Glomerular visceral epithelial cell (primary cell): ENCODE data around the gene PTH.
A peak's percentile ranks its signal among the peaks of the same experiment; 100 is the strongest.

Experiments
- DNase-seq: peaks from one replicate; pipeline ENCODE4 v3.0.0-alpha.2; 2016; ENCODE audit errors: extremely low spot score

PTH gene

DNA sequence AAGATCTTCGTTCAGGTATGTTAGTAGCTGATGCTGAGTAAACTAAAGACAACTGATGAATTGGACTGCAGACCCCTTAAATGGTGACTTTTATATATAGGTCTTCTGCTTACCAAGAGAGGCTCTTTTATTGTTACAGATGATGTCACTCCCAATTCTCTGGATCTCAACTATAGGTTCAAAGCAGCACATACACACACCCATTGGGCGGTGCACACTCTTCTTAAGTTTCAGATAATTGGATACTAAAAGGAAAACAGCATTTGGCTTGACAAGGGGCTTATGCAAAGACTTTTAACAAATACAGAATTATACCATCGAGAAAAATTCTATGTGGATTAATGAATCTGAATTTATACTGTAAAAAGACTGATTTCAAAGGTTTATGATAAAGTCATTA, at the start of gene PTH:
Gene PTH, minus strand, starts transcription at position 69 of the 400 bp plus-strand sequence. CDS start 3,142 bp downstream, outside the sequence.
- DNase-seq, result no peak

DNA sequence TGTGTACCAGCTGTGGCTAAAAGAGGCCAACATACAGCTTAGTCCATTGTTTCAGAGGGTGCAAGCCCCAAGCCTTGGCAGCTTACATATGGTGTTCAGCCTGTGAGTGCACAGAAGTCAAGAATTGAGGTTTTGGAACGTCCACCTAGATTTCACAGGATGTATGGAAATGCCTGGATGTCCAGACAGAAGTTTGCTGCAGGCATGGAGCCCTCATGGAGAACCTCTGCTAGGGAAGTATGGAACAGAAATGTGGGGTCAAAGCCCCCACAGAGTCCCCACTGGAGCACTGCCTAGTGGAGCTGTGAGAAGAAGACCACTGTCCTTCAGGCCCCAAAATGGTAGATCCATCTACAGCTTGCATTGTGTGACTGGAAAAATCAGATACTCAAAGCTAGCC, 42.2 kb upstream of the PTH start:
- no peak for DNase-seq

DNA sequence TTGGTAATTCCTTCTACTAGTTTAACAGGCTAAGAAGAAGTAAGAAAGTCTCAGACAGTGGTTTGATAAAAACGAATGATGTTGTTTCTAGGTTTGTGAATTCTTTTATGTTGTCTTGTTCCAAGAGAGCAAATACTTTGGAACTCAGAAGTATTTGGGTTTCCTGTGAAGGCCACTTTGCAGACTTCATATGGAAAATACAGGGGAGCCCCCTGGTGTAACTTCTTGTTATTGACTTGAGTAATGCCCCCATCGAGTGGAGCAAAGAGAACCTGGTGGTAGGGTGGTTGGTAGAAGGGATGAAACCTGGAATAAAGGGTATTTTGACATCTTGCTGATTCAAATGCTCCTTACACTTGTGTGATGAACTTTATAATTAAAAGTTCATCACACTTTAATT, 40.0 kb upstream of the PTH start:
- no peak for DNase-seq

DNA sequence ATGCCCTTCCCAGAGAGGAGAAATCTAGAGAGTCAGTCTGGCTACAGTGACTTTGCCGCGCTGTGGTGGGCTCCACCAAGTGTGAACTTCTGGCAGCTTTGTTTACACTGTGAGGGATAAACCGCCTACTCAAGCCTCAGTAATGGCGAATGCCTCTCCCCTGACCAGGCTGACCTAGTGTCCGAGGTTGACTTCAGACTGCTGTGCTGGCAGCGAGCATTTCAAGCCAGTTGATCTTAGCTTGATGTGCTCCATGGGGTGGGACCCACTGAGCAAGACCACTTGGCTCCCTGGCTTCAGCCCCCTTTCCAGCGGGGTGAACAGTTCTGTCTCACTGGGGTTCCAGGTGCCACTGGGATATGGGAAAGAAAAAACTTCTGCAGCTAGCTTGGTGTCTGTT, 38.6 kb upstream of the PTH start:
- DNase-seq, result no peak

DNA sequence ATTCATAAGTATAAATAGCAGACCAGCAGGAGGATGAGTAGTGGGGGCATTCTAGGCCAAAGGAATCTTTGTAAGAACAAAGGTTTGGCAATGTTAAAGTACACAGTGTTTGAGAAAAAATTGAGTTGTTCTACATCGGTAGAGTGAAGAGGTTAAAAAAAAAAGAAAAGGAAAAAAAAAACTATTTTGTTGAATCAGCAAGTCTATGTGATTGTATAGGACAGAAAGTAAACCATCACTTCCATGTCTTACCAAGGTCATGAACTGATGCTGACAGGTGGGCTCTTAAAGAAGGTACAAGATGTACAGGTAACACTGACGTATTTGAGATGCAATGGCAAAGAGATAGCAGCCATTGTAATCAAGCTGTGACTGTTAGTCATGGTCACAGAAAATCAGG, 29.5 kb upstream of the PTH start:
- DNase-seq, result no peak

DNA sequence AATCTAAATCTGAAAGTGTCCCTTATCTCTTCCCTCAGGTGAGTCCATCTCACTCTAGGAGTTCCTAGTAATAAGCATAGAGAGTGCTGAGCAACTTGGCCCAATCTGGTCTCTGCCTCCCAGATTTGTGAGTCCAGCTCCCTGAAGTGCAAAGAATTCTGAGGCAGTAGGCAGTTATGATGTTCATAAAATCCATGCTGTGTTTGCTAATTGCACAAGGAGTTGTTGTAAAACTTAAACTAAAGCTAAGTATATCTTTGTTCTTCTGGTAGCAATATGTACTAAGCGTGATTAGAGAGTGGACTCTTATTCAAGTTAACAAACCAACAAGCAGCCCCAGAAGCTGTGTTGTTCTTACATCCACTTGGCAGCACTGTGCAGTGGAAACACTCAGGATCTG, 7.6 kb upstream of the PTH start:
- DNase-seq, result no peak

DNA sequence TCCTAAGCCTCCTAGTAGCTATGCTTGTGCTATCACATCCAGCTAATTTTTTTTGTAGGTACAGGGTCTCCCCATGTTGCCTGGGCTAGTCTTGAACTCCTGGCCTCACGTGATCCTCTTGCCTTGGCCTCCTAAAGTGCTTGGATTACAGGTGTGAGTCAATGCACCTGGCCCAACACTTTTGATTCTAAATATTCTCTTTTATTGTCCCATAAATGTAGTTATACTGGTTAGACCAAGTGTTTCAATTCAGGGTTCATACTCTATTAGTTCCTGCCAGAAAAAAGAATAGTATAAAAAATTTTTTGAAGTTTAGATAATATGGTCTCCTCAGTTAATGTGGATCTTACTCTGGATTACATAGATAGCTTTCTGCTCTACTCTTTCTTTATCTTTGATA, 6.7 kb upstream of the PTH start:
- DNase-seq, result no peak

DNA sequence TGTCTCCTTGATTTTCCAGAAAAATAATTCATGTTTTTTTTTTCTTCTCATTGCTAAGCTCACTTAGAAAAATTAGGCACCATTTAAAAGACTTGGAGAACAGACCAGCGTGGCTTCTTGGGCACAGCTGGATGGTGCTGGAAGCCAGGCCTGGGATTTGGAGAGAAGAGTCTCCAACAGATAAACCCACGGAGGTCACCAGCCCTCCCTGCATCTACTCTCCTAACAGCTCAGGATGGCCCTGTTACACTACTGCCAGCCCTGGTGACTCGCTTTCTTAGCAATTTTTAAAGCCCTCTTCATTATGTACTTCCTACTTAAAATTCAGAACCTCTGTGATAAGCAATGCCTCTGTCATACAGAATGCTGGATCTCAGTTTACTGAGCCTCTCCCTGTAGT, 1.7 kb downstream of the PTH start:
- DNase-seq, result no peak

DNA sequence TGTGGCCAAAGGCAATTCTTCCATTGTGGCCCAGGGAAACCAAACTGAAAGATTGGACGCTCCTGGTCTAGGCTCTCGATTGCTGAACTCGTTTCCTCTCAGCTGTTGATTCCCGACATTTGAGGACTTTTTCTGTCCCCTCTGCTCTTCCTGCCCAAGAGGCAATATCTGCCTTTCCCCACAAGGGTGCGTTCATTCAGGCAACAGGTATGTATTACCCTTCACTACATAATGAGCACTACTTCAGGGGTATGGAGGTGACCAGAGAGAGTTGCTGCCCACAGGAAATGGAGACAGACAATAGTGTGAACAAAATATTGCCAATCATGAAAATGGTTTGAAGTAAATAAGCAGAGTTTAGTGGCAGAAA, 8.2 kb downstream of the PTH start:
- DNase-seq, result no peak

DNA sequence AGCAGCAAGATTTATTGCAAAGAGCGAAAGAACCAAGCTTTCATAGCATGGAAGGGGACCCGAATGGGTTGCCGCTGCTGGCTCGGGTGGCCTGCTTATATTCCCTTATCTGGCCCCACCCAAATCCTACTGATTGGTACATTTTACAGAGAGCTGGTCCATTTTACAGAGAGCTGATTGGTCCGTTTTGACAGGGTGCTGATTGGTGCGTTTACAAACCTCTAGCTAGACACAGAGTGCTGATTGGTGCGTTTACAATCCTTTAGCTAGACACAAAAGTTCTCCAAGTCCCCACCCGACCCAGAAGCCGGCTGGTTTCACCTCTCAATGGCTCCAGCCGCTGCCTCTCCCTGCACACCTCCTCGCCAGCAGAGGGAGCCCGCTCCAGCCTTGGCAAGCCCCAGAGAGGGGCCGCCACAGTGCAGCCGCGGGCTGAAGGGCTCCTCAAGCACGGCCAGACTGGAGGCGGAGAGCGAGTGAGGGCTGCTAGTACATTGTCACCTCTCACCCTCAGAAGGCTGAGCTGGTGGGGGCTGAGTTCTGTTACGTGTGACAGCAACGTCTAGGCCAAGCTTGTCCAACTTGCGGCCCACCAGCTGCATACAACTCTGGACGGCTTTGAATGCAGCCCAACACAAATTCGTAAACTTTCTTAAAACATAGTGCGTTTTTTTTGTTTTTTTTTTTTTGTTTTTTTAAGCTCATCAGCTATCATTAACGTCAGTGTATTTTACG, 8.7 kb downstream of the PTH start:
- DNase-seq, result peak; percentile 1

DNA sequence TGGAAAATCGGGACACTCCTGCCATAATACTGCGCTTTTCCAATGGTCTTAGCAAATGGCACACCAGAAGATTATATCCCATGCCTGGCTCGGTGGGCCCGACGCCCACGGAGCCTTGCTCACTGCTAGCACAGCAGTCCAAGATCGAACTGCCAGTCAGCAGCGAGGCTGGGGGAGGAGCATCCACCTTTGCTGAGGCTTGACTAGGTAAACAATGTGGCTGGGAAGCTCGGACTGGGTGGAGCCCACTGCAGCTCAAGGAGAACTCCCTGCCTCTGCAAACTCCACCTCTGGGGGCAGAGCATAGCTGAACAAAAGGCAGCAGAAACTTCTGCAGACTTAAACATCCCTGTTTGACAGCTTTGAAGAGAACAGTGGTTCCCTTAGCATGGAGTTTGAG, 15.6 kb downstream of the PTH start:
- DNase-seq, result no peak

DNA sequence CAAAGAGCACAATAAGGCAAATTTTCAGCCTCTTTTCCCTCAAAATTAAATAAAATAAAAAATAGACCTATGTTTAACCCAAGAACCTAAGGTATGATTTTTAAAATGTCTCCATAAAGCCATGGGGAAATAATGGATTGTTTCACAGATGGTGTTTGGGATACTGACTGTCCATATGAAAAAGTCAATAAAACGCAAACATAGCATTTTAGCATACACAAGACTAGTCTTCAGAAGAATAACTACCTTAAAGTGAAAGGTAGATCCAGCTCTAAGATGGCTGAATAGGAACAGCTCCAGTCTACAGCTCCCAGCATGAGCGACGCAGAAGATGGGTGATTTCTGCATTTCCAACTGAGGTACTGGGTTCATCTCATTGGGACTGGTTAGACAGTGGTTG, 16.1 kb downstream of the PTH start:
- no peak for DNase-seq

DNA sequence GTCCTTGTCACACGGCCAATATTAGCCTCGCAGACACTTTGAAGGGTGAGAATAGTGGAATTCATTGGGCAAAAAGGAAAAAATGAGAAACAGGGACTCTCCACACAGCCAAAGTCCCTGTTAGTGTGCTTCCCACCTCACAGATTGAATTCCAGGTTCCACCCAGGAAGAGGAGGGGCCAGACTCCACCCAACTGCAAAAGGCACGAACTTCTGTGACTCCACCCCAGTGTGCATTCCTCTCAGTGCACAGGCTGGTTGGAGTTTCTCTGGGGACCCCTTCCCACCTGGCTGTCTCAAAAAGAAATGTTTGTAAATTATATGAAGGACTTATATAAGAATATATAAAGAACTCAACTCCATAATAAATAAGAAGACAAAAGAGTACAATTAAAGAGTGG, 20.7 kb downstream of the PTH start:
- no peak for DNase-seq

DNA sequence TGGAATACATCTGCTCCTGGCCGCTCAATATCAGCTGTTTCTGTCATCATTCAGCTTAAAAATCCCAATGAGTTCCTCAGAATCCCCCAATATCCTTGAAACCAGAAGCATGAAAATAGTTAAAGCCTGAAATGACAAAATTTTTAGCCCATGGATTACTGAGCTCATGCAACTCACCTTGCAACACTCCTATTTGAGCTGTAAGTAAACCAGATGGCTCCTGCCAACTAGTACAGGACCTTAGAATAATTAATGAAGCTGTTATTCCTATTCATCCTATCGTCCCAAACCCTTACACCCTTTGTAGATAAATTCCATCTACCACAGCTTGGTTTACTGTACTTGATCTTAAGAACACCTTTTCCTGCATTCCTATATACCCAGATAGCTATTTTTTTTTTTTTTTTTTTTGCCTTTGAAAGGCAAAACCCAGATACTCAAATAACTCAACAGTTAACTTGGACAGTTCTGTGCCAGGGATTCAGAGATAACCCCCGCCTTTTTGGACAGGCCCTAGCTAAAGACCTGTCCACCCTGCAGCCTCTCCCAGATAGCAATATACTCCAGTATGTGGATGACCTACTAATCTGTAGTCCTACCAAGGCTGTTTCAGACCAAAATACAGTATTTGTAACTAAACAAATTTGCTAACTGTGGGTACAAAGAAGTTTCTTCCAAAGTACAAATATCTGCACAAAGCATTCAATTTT, 22.6 kb downstream of the PTH start:
- DNase-seq, result no peak

DNA sequence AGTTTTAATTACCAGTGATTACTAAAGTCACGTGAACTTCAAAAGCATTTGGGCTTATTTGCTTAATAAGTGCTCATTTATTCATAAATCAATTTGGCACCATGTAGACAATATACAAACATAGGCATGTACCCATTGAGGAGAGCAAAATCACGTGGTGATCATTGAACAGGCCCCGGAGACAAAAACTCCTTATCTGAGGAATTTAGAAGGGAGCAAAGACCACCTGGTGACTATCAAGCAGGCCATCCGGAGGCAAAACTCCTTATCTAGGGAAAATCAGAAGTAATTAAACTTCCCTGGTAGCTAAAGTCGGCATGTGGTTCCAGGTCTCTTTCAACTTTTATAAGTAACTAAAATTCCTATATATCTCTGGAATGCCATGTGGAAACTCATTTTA, 27.0 kb downstream of the PTH start:
- DNase-seq, result no peak

DNA sequence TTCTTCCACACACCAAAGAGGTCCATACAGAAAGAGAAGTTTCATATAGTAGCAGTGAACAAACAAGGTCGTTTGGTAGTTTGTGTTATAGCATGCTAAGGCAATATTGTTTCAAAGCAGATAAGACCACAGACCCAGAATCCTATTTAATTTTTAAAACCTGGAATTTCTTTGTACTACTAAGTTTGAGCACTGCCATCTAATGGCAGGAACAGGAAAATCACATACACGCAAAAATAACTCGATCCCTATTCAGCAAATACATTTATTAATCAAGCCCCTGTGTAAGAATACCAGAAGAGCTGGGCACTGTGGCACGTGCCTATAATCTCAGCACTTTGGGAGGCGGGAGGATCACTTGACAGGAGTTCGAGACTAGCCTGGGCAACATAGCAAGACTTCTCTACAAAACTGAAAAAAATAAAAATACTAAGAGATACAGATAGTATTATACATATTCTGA, 29.9 kb downstream of the PTH start:
- peak; percentile 48 for DNase-seq

DNA sequence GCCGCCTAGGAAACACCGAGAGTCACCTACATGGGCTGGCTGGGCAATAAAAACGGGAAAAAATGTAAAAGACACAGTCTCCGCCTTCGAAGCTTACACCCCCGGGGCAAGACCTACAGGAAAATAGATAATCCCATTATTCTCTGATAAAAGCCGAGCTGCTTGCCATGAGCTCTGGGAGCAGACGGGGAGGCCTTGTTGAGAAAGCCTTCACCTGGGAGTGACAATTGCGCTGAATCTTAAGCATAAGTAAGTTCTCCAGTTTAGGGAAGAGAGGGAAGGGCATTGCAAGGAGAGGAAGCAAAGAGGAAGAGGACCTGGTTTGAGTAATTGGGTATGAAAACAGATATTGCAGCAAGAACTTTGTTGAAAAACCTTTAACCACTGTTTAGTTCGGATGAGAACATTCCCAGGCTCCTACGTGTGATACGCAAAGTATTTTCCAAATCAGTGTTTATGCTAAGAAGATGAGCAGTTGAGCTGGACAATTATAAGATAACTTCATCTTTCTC, 32.0 kb downstream of the PTH start:
- DNase-seq, result no peak

DNA sequence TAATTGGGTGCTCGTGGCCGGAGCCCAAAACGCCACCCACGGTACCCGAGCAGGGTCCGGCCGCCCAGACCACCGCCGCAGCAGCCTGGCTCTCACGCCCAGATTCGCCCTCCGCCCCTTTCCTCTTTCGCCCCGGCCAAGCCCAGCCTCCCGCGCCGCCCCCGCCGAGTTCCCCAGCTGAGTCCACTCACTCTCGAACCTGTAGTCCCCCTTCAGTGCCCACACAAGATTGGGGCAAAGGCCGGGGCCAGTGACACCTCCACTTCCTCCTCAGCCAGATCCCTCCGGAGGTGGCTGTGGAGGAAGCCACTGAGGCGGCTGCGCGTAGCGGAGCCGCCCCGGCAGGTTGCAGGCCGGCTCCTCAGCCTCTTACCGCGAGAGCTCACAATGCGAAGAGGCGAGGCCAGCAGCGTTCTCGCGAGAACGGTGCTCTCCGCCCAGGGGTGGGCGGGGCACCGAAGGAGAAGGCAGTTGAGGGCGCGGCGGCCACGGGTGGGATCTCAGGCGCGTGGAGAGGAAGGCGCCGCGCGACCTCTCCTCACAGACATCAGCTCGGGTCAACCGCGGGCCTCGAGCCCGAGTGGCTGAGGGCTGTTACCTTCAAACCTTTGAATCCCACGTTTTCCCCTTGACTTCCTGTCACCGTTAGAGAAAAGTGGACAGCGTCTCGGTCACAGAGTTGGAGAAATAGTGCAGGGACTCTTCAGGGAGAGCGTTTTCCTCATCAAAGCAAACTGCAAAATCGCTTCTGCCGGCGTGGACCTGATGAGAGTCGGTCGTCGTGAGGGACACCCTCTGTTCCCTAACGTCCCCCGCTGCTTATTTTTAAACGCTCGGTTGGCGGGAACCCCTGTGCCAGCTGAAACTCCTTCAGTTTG, 32.7 kb downstream of the PTH start, which contains the start of gene BTBD10:
Gene BTBD10, minus strand, starts transcription at position 322 of the 878 bp plus-strand sequence. CDS start 18,098 bp downstream, outside the sequence.
- peak; percentile 93 for DNase-seq

DNA sequence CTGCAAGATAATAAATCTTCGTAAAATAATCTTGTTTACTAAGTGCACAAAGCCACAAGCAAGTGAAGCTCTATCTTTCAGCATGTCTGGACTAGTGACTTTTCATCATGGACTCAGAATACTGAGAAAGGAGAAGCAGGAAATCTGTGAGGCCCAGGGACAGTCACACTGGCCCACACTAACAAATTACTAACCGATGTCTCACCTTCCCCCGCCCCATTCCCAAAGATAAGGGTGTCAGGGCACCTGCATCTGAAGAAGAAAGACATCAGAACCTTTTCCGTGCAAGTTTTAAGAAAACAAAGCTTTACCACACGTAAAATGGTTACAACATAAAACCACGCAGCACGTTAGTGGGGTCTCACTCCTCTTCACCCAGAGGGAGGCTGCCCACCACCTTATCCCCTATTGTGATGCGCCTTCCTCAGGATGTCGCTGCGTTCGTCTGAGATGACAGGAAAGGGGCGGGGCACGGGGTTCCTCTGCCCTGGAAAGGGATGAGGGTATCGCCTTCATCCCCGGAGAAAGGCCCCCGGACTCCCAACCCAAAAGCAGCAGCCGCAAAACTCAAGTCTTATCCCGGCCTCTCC, 33.4 kb downstream of the PTH start:
- DNase-seq, result peak; percentile 60

DNA sequence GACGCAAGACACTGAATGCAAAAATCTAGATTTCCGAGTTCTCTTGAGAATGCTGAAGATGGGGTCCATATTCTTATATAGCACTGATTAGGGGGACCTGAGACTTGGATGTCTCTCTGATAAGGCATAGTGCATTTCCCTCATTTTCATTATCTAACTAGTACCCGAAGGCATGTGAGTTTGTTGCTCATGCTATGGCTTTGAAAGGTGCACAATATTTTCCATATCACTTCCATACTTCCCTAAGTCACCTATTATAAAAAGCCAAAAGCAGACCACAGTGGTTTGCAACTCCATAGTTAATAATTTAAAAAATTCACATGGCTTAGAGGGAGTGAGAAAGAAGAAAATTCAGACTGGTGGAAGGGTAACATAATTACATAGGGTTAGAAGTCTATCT, 34.5 kb downstream of the PTH start:
- no peak for DNase-seq

DNA sequence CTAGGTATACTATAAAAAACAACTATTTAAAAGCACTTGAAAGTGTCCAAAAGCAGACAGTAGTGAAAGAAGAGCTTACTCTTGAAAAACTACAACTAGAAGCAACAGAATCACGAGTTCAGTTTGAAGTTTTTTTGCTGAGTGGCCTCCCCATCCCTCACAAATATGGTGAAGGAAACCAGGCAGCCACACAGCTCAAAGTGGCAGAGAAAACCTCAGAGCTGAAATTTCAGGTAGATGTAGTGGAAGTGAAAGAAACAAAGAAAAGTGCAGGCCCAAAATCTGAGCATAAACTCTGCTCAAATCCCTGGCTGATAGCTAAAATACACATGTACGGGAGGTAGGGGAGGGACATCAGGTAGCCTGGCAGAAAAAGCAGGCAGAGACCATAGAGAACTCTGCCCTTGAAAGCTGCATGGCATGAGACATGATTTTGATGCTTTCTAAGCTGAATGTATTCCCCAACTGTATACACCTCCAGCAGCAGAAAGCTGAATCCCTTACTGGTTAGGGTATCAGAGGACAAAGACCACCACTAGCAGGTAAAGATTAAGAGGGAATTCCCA, 44.9 kb downstream of the PTH start:
- no peak for DNase-seq
